ENCODE results near the gene SRGAP3.

The SRGAP3 gene

GRCh38 chr3:9194509-9195184 is 54.8 kb downstream of the SRGAP3 start:
- H3K27ac ChIP-seq (ENCODE audit: poor library complexity, severe bottlenecking), result peak overlapping the region; percentile 31
- TF ChIP-seq CTCF (IDR thresholded peaks at IDR 0.05; ENCODE audit: poor library complexity, severe bottlenecking), result no peak

DNA sequence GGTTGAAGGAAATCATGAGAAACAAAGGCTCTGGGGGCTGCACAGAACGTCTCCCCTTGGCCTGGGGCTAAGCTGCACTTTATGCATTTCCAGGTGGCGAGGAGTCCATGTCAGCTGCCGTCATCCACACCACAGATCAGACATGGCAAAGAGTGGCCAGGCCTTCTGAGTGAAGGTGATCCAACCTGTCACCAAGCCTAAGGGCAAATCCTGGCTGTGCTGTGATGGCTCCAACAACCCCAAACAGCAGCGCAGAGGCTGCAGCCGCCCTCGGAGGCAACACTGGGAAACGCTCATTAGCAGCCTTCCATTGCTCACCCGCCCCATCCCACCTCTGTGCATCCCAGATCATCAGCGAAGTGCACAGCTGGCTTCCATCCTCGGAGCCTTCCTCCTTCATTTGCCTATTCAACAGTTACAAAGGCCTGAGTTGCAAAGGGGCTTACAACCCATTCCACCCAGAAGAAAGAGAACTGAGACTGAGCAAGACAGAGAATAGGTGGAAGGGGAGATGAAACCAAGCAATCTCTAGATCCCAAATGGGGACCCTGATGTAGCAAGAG is 55.7 kb downstream of the SRGAP3 start:
- no peaks in the 10 kb centered on the region for H3K36me3 ChIP-seq (ENCODE audit: low read depth)
- ATAC-seq (ENCODE audit: low read depth) (no peak), DNase-seq (ENCODE audit: low spot score) (no peak)
- H3K27ac ChIP-seq (ENCODE audit: poor library complexity, severe bottlenecking), result peak overlapping the region; percentile 31
- no peak overlapping the region for H3K4me3 ChIP-seq (ENCODE audit: severe bottlenecking)
- H3K4me1 ChIP-seq (ENCODE audit: insufficient read depth, poor library complexity, severe bottlenecking), result peaks cover 8% of the 10 kb centered on the region
- no peaks in the 10 kb centered on the region for H3K27me3 ChIP-seq (ENCODE audit: insufficient read depth, poor library complexity, severe bottlenecking)
- no peak for TF ChIP-seq CTCF (IDR thresholded peaks at IDR 0.05; ENCODE audit: poor library complexity, severe bottlenecking)
- no peaks in the 10 kb centered on the region for H3K9me3 ChIP-seq (ENCODE audit: severe bottlenecking)

More at GRCh38 chr3:9194509-9195184, 54.8 kb downstream of the SRGAP3 start:
- Histone ChIP-seq H3K36me3 (ENCODE audit: low read depth) (no peaks in the 10 kb centered on the region), H3K27me3 (ENCODE audit: insufficient read depth, poor library complexity, severe bottlenecking) (no peaks in the 10 kb centered on the region), H3K9me3 (ENCODE audit: severe bottlenecking) (no peaks in the 10 kb centered on the region), H3K4me3 (ENCODE audit: severe bottlenecking) (no peak overlapping the region), H3K4me1 (ENCODE audit: insufficient read depth, poor library complexity, severe bottlenecking) (peaks cover 8% of the 10 kb centered on the region)
- no peak for DNase-seq (ENCODE audit: low spot score)
- peak; percentile 74 for ATAC-seq (ENCODE audit: low read depth)

DNA sequence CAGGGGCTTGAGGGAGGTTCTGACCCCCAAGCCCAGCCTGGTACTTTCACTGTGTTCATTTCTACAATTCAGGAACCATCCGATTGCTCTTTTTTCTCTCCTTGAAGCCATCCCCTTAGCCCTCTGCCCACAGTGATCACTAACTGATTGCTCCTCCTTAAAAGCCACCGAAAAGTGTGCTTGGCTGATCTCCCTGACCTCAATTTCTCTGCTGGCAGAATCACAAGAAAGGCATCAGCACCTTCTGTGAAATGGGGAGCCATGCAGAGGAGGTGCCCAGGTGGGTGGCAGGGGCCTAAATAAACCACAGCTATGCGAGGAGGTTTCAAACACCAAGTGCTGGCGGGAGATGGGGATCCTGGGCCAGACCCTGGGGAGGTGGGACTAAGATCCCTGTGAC is 56.2 kb downstream of the SRGAP3 start:
- Histone ChIP-seq H3K4me3 (ENCODE audit: severe bottlenecking) (no peak overlapping the region), H3K27me3 (ENCODE audit: insufficient read depth, poor library complexity, severe bottlenecking) (no peaks in the 10 kb centered on the region), H3K36me3 (ENCODE audit: low read depth) (no peaks in the 10 kb centered on the region), H3K27ac (ENCODE audit: poor library complexity, severe bottlenecking) (no peak overlapping the region), H3K9me3 (ENCODE audit: severe bottlenecking) (no peaks in the 10 kb centered on the region), H3K4me1 (ENCODE audit: insufficient read depth, poor library complexity, severe bottlenecking) (peaks cover 8% of the 10 kb centered on the region)
- DNase-seq (ENCODE audit: low spot score) (no peak), ATAC-seq (ENCODE audit: low read depth) (no peak)
- no peak for TF ChIP-seq CTCF (IDR thresholded peaks at IDR 0.05; ENCODE audit: poor library complexity, severe bottlenecking)

GRCh38 chr3:9192248-9193025 is 57.0 kb downstream of the SRGAP3 start:
- DNase-seq (ENCODE audit: low spot score) (no peak), ATAC-seq (ENCODE audit: low read depth) (no peak)
- TF ChIP-seq CTCF (IDR thresholded peaks at IDR 0.05; ENCODE audit: poor library complexity, severe bottlenecking), result no peak
- no peaks in the 10 kb centered on the region for H3K36me3 ChIP-seq (ENCODE audit: low read depth)
- H3K27ac ChIP-seq (ENCODE audit: poor library complexity, severe bottlenecking), result no peak overlapping the region
- H3K27me3 ChIP-seq (ENCODE audit: insufficient read depth, poor library complexity, severe bottlenecking), result no peaks in the 10 kb centered on the region
- H3K9me3 ChIP-seq (ENCODE audit: severe bottlenecking), result no peaks in the 10 kb centered on the region
- H3K4me1 ChIP-seq (ENCODE audit: insufficient read depth, poor library complexity, severe bottlenecking), result peaks cover 8% of the 10 kb centered on the region
- no peak overlapping the region for H3K4me3 ChIP-seq (ENCODE audit: severe bottlenecking)
